H1 (cell line): ENCODE results near the gene EPG5. TPM values are rescaled to one million over a fixed set of nuclear protein-coding genes. Genes with fewer than 3 reads are reported as not detected.

ENCODE experiments used
- CTCF ChIA-PET: fragments of 300-600 bp; sonication (Branson Sonifier 250); formaldehyde crosslinking; loops from one replicate; lab custom pipeline; 2021; ENCODE audit not compliant: partially characterized antibody; lab: Charles Lee
- POLR2A ChIA-PET: fragments of 300-600 bp; sonication (Branson Sonifier 250); formaldehyde crosslinking; loops from one replicate; lab custom pipeline; 2021; ENCODE audit warnings: inconsistent platforms; ENCODE audit not compliant: partially characterized antibody; lab: Charles Lee
- DNase-seq, 2 experiments: peaks; one replicate each; pipeline versions ENCODE4 v3.0.0 to v3.0.0-alpha.2; 2010 to 2022; ENCODE audit warnings: low spot score in 2 of 2, low read depth in 1 of 2, mixed read lengths in 1 of 2
- FAIRE-seq: peaks from 2 replicates; lab custom pipeline; 2011; peaks lifted over from hg19 to GRCh38; lab: Jason Lieb, UNC
- H2AFZ ChIP-seq: 2 replicates; pipeline ENCODE4 v1.8.1; 2012; ENCODE audit warnings: low read length, inconsistent platforms
- H2AK5ac ChIP-seq: 2 replicates; pipeline ENCODE4 v1.6.1; 2013; ENCODE audit warnings: low read depth, low read length
- H2BK120ac ChIP-seq: replicated peaks from 2 replicates; pipeline ENCODE3; 2013; ENCODE audit warnings: low read depth, low read length, inconsistent platforms
- H2BK12ac ChIP-seq: 2 replicates; pipeline ENCODE4 v1.6.1; 2013; ENCODE audit warnings: low read depth, low read length
- H2BK15ac ChIP-seq: 2 replicates; pipeline ENCODE4 v1.6.1; 2013; ENCODE audit warnings: low read length
- H2BK20ac ChIP-seq: 2 replicates; pipeline ENCODE4 v1.6.1; 2013; ENCODE audit warnings: low read length
- H2BK5ac ChIP-seq: 2 replicates; pipeline ENCODE4 v1.6.1; 2013; ENCODE audit warnings: low read depth, low read length
- H3K14ac ChIP-seq: 2 replicates; pipeline ENCODE4 v1.6.1; 2013; ENCODE audit warnings: inconsistent platforms; ENCODE audit not compliant: insufficient read length
- H3K18ac ChIP-seq: 2 replicates; pipeline ENCODE4 v1.6.1; 2013; ENCODE audit warnings: low read length; ENCODE audit errors: extremely low read depth
- H3K23ac ChIP-seq: 2 replicates; pipeline ENCODE4 v1.6.1; 2013; ENCODE audit warnings: inconsistent platforms; ENCODE audit not compliant: insufficient read length
- H3K23me2 ChIP-seq: 2 replicates; pipeline ENCODE4 v1.6.1; 2013; ENCODE audit warnings: low read depth, low read length
- H3K27ac ChIP-seq: 2 replicates; pipeline ENCODE4 v1.6.1; 2011; ENCODE audit warnings: low read depth, low read length, inconsistent platforms
- H3K27me3 ChIP-seq, 4 experiments: replicated peaks in 1 of 4; 1 replicate in 1 of 4; 2 replicates in 3 of 4; pipeline versions ENCODE4 v1.6.1 to v1.8.1; 2011 to 2013; ENCODE audit warnings: low read length in 3 of 4, mild to moderate bottlenecking in 3 of 4, inconsistent platforms in 2 of 4, mixed read lengths in 2 of 4, moderate library complexity in 1 of 4; ENCODE audit not compliant: control insufficient read depth in 3 of 4, insufficient read depth in 3 of 4; ENCODE audit errors: extremely low read depth in 1 of 4
- H3K36me3 ChIP-seq, 4 experiments: 2 replicates each; pipeline versions ENCODE4 v1.6.1 to v1.8.1; 2011 to 2013; ENCODE audit warnings: mild to moderate bottlenecking in 4 of 4, low read length in 3 of 4, moderate library complexity in 2 of 4, control low read depth in 1 of 4, inconsistent platforms in 1 of 4; ENCODE audit not compliant: insufficient read depth in 4 of 4, control insufficient read depth in 2 of 4
- H3K4ac ChIP-seq: replicated peaks from 2 replicates; pipeline ENCODE3; 2013; ENCODE audit warnings: low read length, low read depth, mixed read lengths, inconsistent platforms; ENCODE audit not compliant: insufficient read length
- H3K4me1 ChIP-seq, 4 experiments: replicated peaks in 1 of 4; 1 replicate in 1 of 4; 2 replicates in 3 of 4; pipeline versions ENCODE4 v1.6.1 to v1.8.1; 2011 to 2013; ENCODE audit warnings: low read length in 3 of 4, inconsistent platforms in 2 of 4, mixed read lengths in 1 of 4; ENCODE audit not compliant: insufficient read depth in 4 of 4, control insufficient read depth in 3 of 4
- H3K4me2 ChIP-seq, 2 experiments: 2 replicates each; pipeline versions ENCODE4 v1.6.1 to v1.8.1; 2011 to 2013; ENCODE audit warnings: low read depth in 2 of 2, low read length in 2 of 2, control low read depth in 1 of 2, inconsistent platforms in 1 of 2, mild to moderate bottlenecking in 1 of 2; ENCODE audit not compliant: insufficient read depth in 1 of 2
- H3K4me3 ChIP-seq, 4 experiments: fragments of 200-600, 300-600 bp in 1 of 4; sonication (generic), shearing (Covaris generic), sonication (Bioruptor Twin) in 1 of 4; 2 replicates each; pipeline versions ENCODE4 v1.5.1 to v1.8.1; 2011 to 2016; ENCODE audit warnings: low read length in 4 of 4, low read depth in 3 of 4, control low read depth in 2 of 4, inconsistent platforms in 2 of 4, mild to moderate bottlenecking in 2 of 4, mixed read lengths in 1 of 4, moderate library complexity in 1 of 4; ENCODE audit not compliant: insufficient read depth in 2 of 4; ENCODE audit errors: extremely low read depth in 1 of 4
- H3K56ac ChIP-seq: replicated peaks from 2 replicates; pipeline ENCODE3; 2013; ENCODE audit warnings: low read depth, mild to moderate bottlenecking, mixed read lengths, low read length, inconsistent platforms; ENCODE audit not compliant: insufficient read length
- H3K79me1 ChIP-seq: 2 replicates; pipeline ENCODE4 v1.6.1; 2013; ENCODE audit warnings: low read depth, low read length, control low read depth
- H3K79me2 ChIP-seq, 2 experiments: 2 replicates each; pipeline versions ENCODE4 v1.6.1 to v1.8.1; 2012 to 2013; ENCODE audit warnings: low read length in 2 of 2, mild to moderate bottlenecking in 2 of 2, inconsistent platforms in 1 of 2; ENCODE audit not compliant: insufficient read depth in 2 of 2, control insufficient read depth in 1 of 2
- H3K9ac ChIP-seq, 4 experiments: replicated peaks in 1 of 4; 1 replicate in 1 of 4; 2 replicates in 3 of 4; pipeline versions ENCODE4 v1.6.1 to v1.8.1; 2011 to 2013; ENCODE audit warnings: low read depth in 3 of 4, low read length in 3 of 4, control low read depth in 2 of 4, mild to moderate bottlenecking in 2 of 4, moderate library complexity in 2 of 4, inconsistent platforms in 1 of 4; ENCODE audit errors: extremely low read depth in 1 of 4
- H3K9me3 ChIP-seq, 2 experiments: 2 replicates each; pipeline versions ENCODE4 v1.6.1 to v1.8.1; 2012 to 2013; ENCODE audit warnings: mild to moderate bottlenecking in 2 of 2, moderate library complexity in 2 of 2, control low read depth in 1 of 2, inconsistent platforms in 1 of 2, low read depth in 1 of 2, low read length in 1 of 2, mixed read lengths in 1 of 2; ENCODE audit not compliant: insufficient read depth in 2 of 2
- H4K20me1 ChIP-seq, 2 experiments: replicated peaks in 1 of 2; 2 replicates each; pipeline versions ENCODE3 to v1.8.1; 2011 to 2013; ENCODE audit warnings: inconsistent platforms in 2 of 2, low read length in 2 of 2, mild to moderate bottlenecking in 1 of 2; ENCODE audit not compliant: insufficient read depth in 2 of 2, control insufficient read depth in 1 of 2
- H4K5ac ChIP-seq: 2 replicates; pipeline ENCODE4 v1.6.1; 2013; ENCODE audit warnings: low read length, low read depth, mixed read lengths, inconsistent platforms; ENCODE audit not compliant: insufficient read length
- H4K8ac ChIP-seq: 2 replicates; pipeline ENCODE4 v1.8.0; 2013; ENCODE audit warnings: mild to moderate bottlenecking, moderate library complexity, low read length, inconsistent platforms; ENCODE audit not compliant: insufficient read depth; ENCODE audit errors: extremely low read depth
- H4K91ac ChIP-seq: replicated peaks from 2 replicates; pipeline ENCODE3; 2013; ENCODE audit warnings: low read length, mixed read lengths, inconsistent platforms; ENCODE audit not compliant: insufficient read length
- ATF2 ChIP-seq: IDR thresholded peaks from 2 replicates; pipeline ENCODE4 v1.6.1; 2012; ENCODE audit warnings: low read length, inconsistent platforms
- CBX8 ChIP-seq: fragments of 300-800, 300-1000 bp; sonication (generic); IDR thresholded peaks from 2 replicates; pipeline ENCODE4 v1.7.1; 2016; ENCODE audit warnings: low read depth, low read length, borderline replicate concordance
- CREB1 ChIP-seq: IDR thresholded peaks from 2 replicates; pipeline ENCODE4 v1.6.1; 2012; ENCODE audit warnings: inconsistent platforms
- NANOG ChIP-seq: IDR thresholded peaks from 2 replicates; pipeline ENCODE4 v1.6.1; 2011; ENCODE audit warnings: low read length, low read depth, mild to moderate bottlenecking, inconsistent platforms; ENCODE audit not compliant: insufficient read depth, poor library complexity, severe bottlenecking
- NRF1 ChIP-seq: IDR thresholded peaks from 2 replicates; pipeline ENCODE4 v1.6.1; 2011; ENCODE audit warnings: mild to moderate bottlenecking, low read depth, low read length, improper control_type of control experiment
- RNF2 ChIP-seq: fragments of 200-900, 300-1000 bp; sonication (generic); IDR thresholded peaks from 2 replicates; pipeline ENCODE4 v1.7.1; 2016; ENCODE audit warnings: borderline replicate concordance, low read depth, mild to moderate bottlenecking, antibody characterized with exemption, low read length; ENCODE audit not compliant: poor library complexity, severe bottlenecking; ENCODE audit errors: missing control alignments
- RXRA ChIP-seq: IDR thresholded peaks from 2 replicates; pipeline ENCODE4 v1.6.1; 2011; ENCODE audit warnings: low read depth, mild to moderate bottlenecking, low read length, moderate library complexity; ENCODE audit not compliant: insufficient read depth
- SIRT6 ChIP-seq: IDR thresholded peaks from one replicate; pipeline ENCODE4 v1.7.1; 2012; ENCODE audit warnings: low read length, inconsistent platforms
- SRF ChIP-seq: IDR thresholded peaks from 2 replicates; pipeline ENCODE4 v1.6.1; 2011; ENCODE audit warnings: mild to moderate bottlenecking, low read depth, low read length, moderate library complexity
- SUZ12 ChIP-seq: fragments of 200-600 bp; sonication (generic); IDR thresholded peaks from 2 replicates; pipeline ENCODE4 v1.6.1; 2012; ENCODE audit warnings: mild to moderate bottlenecking, inconsistent platforms, low read length, moderate library complexity, mixed read lengths
- TAF7 ChIP-seq: optimal IDR thresholded peaks from 2 replicates; pipeline ENCODE3; 2011; ENCODE audit warnings: low read depth, mild to moderate bottlenecking, inconsistent platforms, low read length, moderate library complexity, borderline replicate concordance
- TBP ChIP-seq: IDR thresholded peaks from 2 replicates; pipeline ENCODE4 v1.6.1; 2011; ENCODE audit warnings: low read depth, low read length, improper control_type of control experiment
- TCF12 ChIP-seq: IDR thresholded peaks from 2 replicates; pipeline ENCODE4 v1.6.1; 2011; ENCODE audit warnings: low read depth, mild to moderate bottlenecking, low read length
- WGBS, 2 experiments: shearing (Covaris generic) in 1 of 2; methylation state at CpG; one replicate each; pipeline versions ENCODE4 v1.1.6 to v1.1.7; 2013 to 2015; ENCODE audit warnings: low lambda C conversion rate in 2 of 2, mixed read lengths in 2 of 2, inconsistent platforms in 1 of 2, low coverage in 1 of 2, missing lambda C conversion rate in 1 of 2; ENCODE audit not compliant: insufficient replicate concordance in 2 of 2, insufficient coverage in 1 of 2, insufficient read length in 1 of 2; ENCODE audit errors: extremely low coverage in 1 of 2, missing lambda C conversion rate in 1 of 2; 5-methylcytosine and 5-hydroxymethylcytosine counted together
- polyA plus RNA-seq, 7 experiments: library from polyadenylated mRNA; depleted of rRNA in 3 of 7; stranded (reverse) in 5 of 7; unstranded in 2 of 7; fragments of >200 nt in 5 of 7; fragments of 200-250 nt in 2 of 7; gene quantifications; 1 replicate in 5 of 7; 2 replicates in 1 of 7; 4 replicates in 1 of 7; pipeline versions ENCODE4 v1.2.1 to v1.2.3, GENCODE V29; 2011 to 2013; ENCODE audit warnings: missing spikeins in 2 of 7, mixed read lengths in 2 of 7
- total RNA-seq: library from RNA; stranded (reverse); fragmentation: NEBNext Ultra II Directional; extraction: Animal tissue kit (Norgen Biotek cat#: 25700); gene quantifications from 2 replicates; pipeline ENCODE4 v1.2.1, GENCODE V29; 2021

Gene EPG5
- total and polyA plus RNA-seq, 2 of the 8 experiments (the other 6 are each of a cell fraction or from before 2014, with no cell fraction given): 14.1 to 18.3 TPM

- H4K91ac ChIP-seq: no peak overlapping the region
- DNase-seq: no peak
- no peak overlapping the region for H2AK5ac ChIP-seq
- ChIA-PET POLR2A (no interaction called here), CTCF (interaction anchor here (0.6 to 2.8 kb wide), 12 partner anchors 9 to 459 kb away, joined by 3 to 17 read pairs (median 4); no protein-coding TSS in a partner anchor)
- no peak overlapping the region for H3K4me2 ChIP-seq
- no peak overlapping the region for H2BK20ac ChIP-seq
- H3K9ac ChIP-seq: no peak overlapping the region
- H3K9me3 ChIP-seq: no peaks in the 10 kb centered on the region
- no peak overlapping the region for H2AFZ ChIP-seq
- H4K8ac ChIP-seq: no peak overlapping the region
- no peak overlapping the region for H3K56ac ChIP-seq
- no peak overlapping the region for H3K18ac ChIP-seq
- 0 out of 2 replicates have a peak overlapping the region, but pooled peaks have one; percentile 14 for H2BK12ac ChIP-seq
- H3K36me3 ChIP-seq: no peaks in the 10 kb centered on the region
- H3K79me1 ChIP-seq: no peaks in the 10 kb centered on the region
- no peaks in the 10 kb centered on the region for H3K79me2 ChIP-seq
- peaks cover 0 to 20% (median 6%) of the 10 kb centered on the region in 4 experiments; a peak in 6 of 7 replicates for H3K4me1 ChIP-seq
- H4K20me1 ChIP-seq: no peaks in the 10 kb centered on the region
- no peaks in the 10 kb centered on the region; the same call in 1 of the 2 replicates for H3K23me2 ChIP-seq
- H3K14ac ChIP-seq: no peak overlapping the region
- no peaks in the 10 kb centered on the region for H3K27me3 ChIP-seq
- H2BK5ac ChIP-seq: no peak overlapping the region
- no peak overlapping the region for H4K5ac ChIP-seq
- WGBS, 2 experiments: 86% methylated on average over 9 of the region's 9 CpGs; no CpG with 5 or more reads in 1 of the 2 experiments
- no peak overlapping the region for H3K23ac ChIP-seq
- H2BK120ac ChIP-seq: no peak overlapping the region
- no peak overlapping the region for H2BK15ac ChIP-seq
- H3K4ac ChIP-seq: no peak overlapping the region
- no peak overlapping the region for H3K27ac ChIP-seq
- FAIRE-seq: no peak
- no peak overlapping the region for H3K4me3 ChIP-seq
- TF ChIP-seq SIRT6 (no peak), RXRA (no peak), RNF2 (no peak), CREB1 (no peak), CBX8 (no peak), ATF2 (no peak), SUZ12 (no peak), NRF1 (no peak), TBP (no peak), TCF12 (no peak), TAF7 (no peak), NANOG (no peak), SRF (no peak)
Measured at GRCh38 chr18:45829855-45830254, 137.3 kb downstream of the EPG5 start.
